ENCODE results near the gene NPRL2. TPM values are rescaled to one million over a fixed set of nuclear protein-coding genes. Genes with fewer than 3 reads are reported as not detected.
A peak's percentile ranks its signal among the peaks of the same experiment; 100 is the strongest.

The NPRL2 gene
- total RNA-seq, 1 experiment from 2014 or later, result 20.6 TPM

DNA sequence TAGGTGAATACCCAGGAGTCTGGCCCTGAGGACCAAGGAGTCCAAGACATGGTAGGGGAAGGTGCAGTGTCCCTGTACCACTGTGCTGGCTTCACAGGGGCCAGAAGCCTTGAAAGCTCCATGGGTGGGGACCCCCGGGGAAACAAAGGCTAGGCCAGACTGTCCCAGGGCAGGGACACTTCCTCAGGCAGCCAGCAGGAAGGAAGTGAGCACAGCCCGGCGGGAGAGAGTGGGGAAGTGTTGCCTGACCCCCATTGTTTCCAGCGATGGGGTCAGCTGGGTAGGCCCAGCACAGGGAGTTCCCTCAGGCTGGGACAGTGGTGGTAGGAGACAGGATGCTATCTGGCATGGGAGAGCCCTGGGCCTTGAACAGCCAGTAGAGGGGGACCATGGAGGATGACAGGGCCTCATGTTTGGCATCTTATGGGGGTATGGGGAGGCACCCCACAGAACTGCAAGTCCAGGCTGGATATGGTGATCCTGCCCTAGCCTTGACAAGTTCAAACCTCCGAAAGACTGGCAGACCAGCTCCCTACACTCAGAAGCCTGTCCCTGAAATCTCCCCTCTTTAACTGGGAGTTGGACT lies 26.9 kb downstream of the NPRL2 start (continued):
- TF ChIP-seq, protein P1, sequence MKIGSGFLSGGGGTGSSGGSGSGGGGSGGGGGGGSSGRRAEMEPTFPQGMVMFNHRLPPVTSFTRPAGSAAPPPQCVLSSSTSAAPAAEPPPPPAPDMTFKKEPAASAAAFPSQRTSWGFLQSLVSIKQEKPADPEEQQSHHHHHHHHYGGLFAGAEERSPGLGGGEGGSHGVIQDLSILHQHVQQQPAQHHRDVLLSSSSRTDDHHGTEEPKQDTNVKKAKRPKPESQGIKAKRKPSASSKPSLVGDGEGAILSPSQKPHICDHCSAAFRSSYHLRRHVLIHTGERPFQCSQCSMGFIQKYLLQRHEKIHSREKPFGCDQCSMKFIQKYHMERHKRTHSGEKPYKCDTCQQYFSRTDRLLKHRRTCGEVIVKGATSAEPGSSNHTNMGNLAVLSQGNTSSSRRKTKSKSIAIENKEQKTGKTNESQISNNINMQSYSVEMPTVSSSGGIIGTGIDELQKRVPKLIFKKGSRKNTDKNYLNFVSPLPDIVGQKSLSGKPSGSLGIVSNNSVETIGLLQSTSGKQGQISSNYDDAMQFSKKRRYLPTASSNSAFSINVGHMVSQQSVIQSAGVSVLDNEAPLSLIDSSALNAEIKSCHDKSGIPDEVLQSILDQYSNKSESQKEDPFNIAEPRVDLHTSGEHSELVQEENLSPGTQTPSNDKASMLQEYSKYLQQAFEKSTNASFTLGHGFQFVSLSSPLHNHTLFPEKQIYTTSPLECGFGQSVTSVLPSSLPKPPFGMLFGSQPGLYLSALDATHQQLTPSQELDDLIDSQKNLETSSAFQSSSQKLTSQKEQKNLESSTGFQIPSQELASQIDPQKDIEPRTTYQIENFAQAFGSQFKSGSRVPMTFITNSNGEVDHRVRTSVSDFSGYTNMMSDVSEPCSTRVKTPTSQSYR (CRISPR knock-in tag; IDR thresholded peaks at IDR 0.05), result no peak
- TF ChIP-seq, protein P2, sequence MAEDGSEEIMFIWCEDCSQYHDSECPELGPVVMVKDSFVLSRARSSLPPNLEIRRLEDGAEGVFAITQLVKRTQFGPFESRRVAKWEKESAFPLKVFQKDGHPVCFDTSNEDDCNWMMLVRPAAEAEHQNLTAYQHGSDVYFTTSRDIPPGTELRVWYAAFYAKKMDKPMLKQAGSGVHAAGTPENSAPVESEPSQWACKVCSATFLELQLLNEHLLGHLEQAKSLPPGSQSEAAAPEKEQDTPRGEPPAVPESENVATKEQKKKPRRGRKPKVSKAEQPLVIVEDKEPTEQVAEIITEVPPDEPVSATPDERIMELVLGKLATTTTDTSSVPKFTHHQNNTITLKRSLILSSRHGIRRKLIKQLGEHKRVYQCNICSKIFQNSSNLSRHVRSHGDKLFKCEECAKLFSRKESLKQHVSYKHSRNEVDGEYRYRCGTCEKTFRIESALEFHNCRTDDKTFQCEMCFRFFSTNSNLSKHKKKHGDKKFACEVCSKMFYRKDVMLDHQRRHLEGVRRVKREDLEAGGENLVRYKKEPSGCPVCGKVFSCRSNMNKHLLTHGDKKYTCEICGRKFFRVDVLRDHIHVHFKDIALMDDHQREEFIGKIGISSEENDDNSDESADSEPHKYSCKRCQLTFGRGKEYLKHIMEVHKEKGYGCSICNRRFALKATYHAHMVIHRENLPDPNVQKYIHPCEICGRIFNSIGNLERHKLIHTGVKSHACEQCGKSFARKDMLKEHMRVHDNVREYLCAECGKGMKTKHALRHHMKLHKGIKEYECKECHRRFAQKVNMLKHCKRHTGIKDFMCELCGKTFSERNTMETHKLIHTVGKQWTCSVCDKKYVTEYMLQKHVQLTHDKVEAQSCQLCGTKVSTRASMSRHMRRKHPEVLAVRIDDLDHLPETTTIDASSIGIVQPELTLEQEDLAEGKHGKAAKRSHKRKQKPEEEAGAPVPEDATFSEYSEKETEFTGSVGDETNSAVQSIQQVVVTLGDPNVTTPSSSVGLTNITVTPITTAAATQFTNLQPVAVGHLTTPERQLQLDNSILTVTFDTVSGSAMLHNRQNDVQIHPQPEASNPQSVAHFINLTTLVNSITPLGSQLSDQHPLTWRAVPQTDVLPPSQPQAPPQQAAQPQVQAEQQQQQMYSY (CRISPR knock-in tag; IDR thresholded peaks at IDR 0.05), result no peak
- no peak for TF ChIP-seq NFE2L1 (CRISPR knock-in tag; IDR thresholded peaks at IDR 0.05)
- no peak for TF ChIP-seq ZNF219 (CRISPR knock-in tag; IDR thresholded peaks at IDR 0.05; ENCODE audit: borderline replicate concordance)
- TF ChIP-seq ZNF416 (CRISPR knock-in tag; IDR thresholded peaks at IDR 0.05), result no peak
- TF ChIP-seq ZNF396 (CRISPR knock-in tag; IDR thresholded peaks at IDR 0.05; ENCODE audit: borderline replicate concordance), result no peak
- no peak for TF ChIP-seq ZNF671 (CRISPR knock-in tag; IDR thresholded peaks at IDR 0.05)
- TF ChIP-seq SP1 (CRISPR knock-in tag; conservative IDR thresholded peaks at IDR 0.05), result no peak
- TF ChIP-seq, protein P3, sequence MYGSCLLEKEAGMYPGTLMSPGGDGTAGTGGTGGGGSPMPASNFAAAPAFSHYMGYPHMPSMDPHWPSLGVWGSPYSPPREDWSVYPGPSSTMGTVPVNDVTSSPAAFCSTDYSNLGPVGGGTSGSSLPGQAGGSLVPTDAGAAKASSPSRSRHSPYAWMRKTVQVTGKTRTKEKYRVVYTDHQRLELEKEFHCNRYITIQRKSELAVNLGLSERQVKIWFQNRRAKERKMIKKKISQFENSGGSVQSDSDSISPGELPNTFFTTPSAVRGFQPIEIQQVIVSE (CRISPR knock-in tag; IDR thresholded peaks at IDR 0.05; ENCODE audit: borderline replicate concordance), result no peak
- TF ChIP-seq JAZF1 (CRISPR knock-in tag; IDR thresholded peaks at IDR 0.05), result no peak
- TF ChIP-seq, protein P4, sequence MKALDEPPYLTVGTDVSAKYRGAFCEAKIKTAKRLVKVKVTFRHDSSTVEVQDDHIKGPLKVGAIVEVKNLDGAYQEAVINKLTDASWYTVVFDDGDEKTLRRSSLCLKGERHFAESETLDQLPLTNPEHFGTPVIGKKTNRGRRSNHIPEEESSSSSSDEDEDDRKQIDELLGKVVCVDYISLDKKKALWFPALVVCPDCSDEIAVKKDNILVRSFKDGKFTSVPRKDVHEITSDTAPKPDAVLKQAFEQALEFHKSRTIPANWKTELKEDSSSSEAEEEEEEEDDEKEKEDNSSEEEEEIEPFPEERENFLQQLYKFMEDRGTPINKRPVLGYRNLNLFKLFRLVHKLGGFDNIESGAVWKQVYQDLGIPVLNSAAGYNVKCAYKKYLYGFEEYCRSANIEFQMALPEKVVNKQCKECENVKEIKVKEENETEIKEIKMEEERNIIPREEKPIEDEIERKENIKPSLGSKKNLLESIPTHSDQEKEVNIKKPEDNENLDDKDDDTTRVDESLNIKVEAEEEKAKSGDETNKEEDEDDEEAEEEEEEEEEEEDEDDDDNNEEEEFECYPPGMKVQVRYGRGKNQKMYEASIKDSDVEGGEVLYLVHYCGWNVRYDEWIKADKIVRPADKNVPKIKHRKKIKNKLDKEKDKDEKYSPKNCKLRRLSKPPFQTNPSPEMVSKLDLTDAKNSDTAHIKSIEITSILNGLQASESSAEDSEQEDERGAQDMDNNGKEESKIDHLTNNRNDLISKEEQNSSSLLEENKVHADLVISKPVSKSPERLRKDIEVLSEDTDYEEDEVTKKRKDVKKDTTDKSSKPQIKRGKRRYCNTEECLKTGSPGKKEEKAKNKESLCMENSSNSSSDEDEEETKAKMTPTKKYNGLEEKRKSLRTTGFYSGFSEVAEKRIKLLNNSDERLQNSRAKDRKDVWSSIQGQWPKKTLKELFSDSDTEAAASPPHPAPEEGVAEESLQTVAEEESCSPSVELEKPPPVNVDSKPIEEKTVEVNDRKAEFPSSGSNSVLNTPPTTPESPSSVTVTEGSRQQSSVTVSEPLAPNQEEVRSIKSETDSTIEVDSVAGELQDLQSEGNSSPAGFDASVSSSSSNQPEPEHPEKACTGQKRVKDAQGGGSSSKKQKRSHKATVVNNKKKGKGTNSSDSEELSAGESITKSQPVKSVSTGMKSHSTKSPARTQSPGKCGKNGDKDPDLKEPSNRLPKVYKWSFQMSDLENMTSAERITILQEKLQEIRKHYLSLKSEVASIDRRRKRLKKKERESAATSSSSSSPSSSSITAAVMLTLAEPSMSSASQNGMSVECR (CRISPR knock-in tag; IDR thresholded peaks at IDR 0.05; ENCODE audit: borderline replicate concordance), result no peak

DNA sequence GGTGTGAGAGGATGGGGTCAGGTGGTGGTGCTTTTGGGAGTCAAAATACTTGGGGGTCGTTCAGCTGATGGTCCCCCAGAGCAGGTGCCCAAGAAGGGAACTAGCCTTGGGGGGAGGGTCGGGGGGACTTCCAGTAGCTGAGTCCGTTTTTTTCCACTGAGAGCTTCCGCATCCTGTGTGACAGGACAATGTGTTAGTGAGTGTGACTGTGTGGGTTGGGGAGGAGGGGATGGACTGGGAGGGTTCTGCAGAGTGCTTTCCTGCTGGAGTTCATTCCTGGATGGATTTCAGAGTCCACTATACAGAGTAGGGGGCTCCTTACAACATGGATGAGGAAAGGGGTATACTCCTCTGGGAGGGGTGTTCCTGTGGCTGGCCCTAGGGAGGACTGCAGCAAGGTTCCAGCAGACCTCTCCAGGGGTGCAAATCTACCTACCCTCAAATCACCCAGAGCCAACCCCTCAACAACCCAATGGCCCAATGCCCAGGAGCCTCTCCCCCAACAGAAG lies 27.4 kb downstream of the NPRL2 start:
- no peaks in the 10 kb centered on the region for H3K9me3 Mint-ChIP-seq
- H3K27ac Mint-ChIP-seq, result peak overlapping the region; percentile 60; the same call in 1 of the 2 replicates
- CTCF ChIA-PET, result interaction anchor here (0.8 to 5.5 kb wide), 12 partner anchors 14 to 132 kb away, joined by 3 to 95 read pairs (median 6); partner anchors contain the start of genes GNAT1, HYAL1, HYAL3 and IFRD2
- POLR2A ChIA-PET, result interaction anchor here (2.0 kb wide), 1 partner anchor 14 kb away, joined by 8 read pairs; no protein-coding TSS in a partner anchor
- H3K36me3 Mint-ChIP-seq, result peaks cover 26% of the 10 kb centered on the region
- ATAC-seq (no peak), DNase-seq (ENCODE audit: low spot score) (no peak)
- H3K27me3 Mint-ChIP-seq (ENCODE audit: low read depth), result no peaks in the 10 kb centered on the region
- H3K4me3 Mint-ChIP-seq, result peak overlapping the region; percentile 88
- peaks cover 42% of the 10 kb centered on the region for H3K4me1 Mint-ChIP-seq
- TF ChIP-seq, protein P5, sequence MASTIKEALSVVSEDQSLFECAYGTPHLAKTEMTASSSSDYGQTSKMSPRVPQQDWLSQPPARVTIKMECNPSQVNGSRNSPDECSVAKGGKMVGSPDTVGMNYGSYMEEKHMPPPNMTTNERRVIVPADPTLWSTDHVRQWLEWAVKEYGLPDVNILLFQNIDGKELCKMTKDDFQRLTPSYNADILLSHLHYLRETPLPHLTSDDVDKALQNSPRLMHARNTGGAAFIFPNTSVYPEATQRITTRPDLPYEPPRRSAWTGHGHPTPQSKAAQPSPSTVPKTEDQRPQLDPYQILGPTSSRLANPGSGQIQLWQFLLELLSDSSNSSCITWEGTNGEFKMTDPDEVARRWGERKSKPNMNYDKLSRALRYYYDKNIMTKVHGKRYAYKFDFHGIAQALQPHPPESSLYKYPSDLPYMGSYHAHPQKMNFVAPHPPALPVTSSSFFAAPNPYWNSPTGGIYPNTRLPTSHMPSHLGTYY (CRISPR knock-in tag; IDR thresholded peaks at IDR 0.05), result no peak
- TF ChIP-seq ETV6 (CRISPR knock-in tag; IDR thresholded peaks at IDR 0.05) (no peak), CBFB (CRISPR knock-in tag; IDR thresholded peaks at IDR 0.05; ENCODE audit: low read depth) (no peak), RELA (CRISPR knock-in tag; IDR thresholded peaks at IDR 0.05; ENCODE audit: borderline replicate concordance) (no peak), ELF4 (CRISPR knock-in tag; IDR thresholded peaks at IDR 0.05; ENCODE audit: low read depth) (no peak), JAZF1 (CRISPR knock-in tag; IDR thresholded peaks at IDR 0.05) (no peak), GABPB1 (CRISPR knock-in tag; IDR thresholded peaks at IDR 0.05) (no peak), CREB1 (CRISPR knock-in tag; IDR thresholded peaks at IDR 0.05) (no peak), GTF2I (CRISPR knock-in tag; conservative IDR thresholded peaks at IDR 0.05) (no peak), NFATC4 (CRISPR knock-in tag; IDR thresholded peaks at IDR 0.05) (no peak)
- TF ChIP-seq, protein P6, sequence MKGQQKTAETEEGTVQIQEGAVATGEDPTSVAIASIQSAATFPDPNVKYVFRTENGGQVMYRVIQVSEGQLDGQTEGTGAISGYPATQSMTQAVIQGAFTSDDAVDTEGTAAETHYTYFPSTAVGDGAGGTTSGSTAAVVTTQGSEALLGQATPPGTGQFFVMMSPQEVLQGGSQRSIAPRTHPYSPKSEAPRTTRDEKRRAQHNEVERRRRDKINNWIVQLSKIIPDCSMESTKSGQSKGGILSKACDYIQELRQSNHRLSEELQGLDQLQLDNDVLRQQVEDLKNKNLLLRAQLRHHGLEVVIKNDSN (CRISPR knock-in tag; IDR thresholded peaks at IDR 0.05), result no peak

Data from WTC11 (cell line).